Measurements from ENCODE around the gene HNF1B. TPM values are rescaled to one million over a fixed set of nuclear protein-coding genes. Genes with fewer than 3 reads are reported as not detected.

HNF1B gene
- total RNA-seq, 1 donor from 2014 or later = not detected

DNA sequence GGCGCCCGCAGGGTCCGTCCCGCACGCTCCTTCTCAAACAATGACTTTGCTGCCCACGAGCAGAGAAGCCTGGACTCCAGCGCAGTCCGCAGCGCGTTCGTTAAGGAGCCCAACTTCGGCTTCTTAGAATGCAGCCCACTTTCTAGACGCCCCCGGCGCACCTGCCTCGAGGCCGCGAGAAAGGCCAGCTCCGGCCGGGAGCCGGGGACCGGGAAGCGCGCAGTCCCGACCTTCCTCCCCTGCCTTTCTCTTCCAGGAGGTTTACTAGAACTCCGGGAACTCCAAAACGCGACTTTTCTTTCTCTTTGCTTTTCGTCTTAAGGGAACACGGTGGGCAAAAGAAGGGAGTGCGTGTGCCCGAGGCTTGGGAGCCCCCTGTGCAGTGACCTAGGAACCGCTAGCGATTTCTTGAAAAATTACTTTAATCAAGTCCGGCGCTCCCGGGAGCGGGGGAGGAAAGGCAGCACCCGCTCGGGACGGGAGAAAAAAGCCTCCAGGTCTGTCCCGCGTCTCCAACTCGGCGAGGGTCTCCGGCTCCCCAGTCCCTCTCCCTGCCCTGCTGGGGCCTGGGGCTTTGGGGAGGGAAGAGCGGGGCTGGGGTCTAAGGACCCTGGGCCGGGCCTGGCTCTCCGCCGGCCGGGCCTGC lies 2.6 kb downstream of the HNF1B start:
- DNase-seq (no peak), ATAC-seq (ENCODE audit: poor library complexity) (no peak)
- intact Hi-C loops (cut with DNase I) = no loop called here

DNA sequence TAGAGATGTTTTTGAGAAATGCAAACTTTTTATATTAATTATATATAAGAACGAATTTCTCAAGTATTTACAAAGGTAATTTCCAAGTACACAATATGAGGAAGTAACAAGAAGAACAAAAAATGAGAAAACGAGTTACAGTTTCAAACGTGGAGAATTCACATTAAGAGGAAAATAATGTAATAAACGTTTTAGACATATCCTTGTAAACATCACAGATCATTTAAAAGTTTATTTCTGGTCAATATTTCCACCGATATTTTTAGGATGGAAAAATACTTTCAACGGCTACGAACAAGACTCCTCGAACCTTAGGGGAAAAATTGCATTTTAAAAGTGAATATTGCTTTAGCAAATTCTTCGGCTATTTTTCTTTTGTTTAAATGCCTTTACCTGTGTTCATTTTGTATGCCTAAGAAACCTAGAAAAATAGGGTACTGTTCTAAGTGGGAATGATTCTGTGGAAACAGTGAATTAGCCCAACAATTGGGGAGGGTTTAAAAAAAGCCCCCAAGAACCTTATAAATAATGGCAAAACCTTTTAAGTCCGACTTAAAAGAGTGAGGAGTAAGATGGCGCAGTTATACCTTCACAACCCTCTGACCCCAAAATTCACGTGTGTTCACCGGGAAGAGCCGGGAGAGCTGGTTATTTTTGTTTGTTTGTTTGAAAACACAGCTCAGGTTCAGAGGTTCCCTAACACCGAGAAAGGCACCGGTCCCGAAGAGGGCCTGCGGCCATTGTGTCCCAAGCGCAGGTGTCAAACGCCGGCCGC lies 3.3 kb downstream of the HNF1B start:
- intact Hi-C loops (cut with DNase I) = no loop called here
- ATAC-seq (ENCODE audit: poor library complexity) = no peak

DNA sequence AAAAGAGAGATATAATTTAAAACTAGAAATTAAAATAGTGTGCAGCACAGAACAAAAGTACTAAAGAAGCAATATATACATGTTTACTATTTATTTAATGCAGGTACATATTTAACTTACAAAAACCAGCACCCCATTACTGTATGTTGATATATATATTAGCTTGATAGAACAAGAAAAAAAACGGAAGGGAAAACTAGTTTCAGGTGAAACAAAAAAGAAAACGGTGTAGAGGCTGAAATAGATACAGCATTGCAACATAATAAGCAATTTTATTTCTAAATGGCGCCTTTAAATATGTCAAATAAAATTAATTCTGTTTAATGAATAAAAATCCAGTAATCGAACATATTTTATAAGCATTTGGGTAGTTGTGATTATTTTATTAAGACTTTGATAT lies 3.9 kb downstream of the HNF1B start:
- intact Hi-C loops (cut with DNase I) = no loop called here
- no peak for DNase-seq
- ATAC-seq (ENCODE audit: poor library complexity) = no peak

More for the DNA sequence above, 3.3 kb downstream of the HNF1B start:
- DNase-seq = no peak

DNA sequence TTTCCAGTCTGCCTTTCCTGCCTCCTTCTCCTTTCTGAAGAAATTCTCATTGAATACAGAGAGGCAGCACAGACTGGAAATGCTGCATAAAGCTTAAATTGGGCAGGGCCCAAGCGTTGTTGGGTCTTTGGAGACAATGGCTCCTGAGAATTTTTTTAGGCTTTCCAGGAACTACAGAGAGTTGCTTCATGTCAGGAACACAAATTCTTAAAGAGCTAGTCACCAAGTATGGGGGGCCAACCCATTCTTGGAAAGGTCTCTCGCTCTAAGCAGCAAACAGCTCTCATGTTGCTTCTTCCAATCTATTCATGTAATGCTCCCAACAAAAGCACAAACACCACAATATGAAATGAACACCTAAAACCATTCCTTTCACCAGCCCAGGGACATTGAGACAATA lies 6.9 kb downstream of the HNF1B start:
- DNase-seq (no peak), ATAC-seq (ENCODE audit: poor library complexity) (no peak)
- intact Hi-C loops (cut with DNase I) = no loop called here

DNA sequence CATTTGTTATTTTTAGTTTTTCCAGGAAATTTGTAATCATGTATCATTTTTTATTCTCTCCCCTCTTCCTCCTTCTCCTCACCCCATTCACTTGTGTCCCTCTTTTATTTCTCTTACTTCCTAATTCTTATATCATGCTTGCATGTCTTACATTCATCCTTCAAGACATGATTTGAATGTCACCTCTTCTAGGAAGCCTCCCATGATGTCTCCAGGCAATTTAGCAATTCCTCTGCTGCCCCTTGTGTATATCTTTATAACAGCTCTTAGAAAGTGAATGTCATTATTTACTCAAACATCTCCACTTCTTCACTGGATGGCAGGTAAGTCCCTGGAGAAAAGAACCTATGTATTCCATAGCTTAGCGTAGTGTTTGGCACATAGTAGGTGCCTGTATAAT lies 7.8 kb downstream of the HNF1B start:
- ATAC-seq (ENCODE audit: poor library complexity) (no peak), DNase-seq (no peak)
- intact Hi-C loops (cut with DNase I) = no loop called here

DNA sequence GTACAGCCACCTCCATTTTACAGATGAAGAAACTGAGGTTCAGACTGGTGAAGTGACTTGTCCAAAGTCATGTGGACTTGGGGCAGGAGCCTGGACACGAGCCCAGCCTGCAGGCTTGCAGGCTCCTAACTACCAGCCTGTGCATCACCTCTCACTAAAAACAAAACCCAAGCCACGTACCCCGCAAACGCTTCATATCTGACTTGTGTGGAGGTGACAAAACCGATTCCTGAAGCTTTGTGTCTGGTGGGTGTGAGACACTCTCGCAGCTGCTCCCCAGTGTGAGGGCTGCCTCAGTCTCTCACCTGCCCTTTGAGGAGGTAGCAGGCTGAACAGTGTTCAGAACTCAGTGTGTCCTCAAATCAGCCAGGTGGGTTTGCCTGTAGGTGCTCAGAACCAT lies 8.4 kb downstream of the HNF1B start:
- no peak for ATAC-seq (ENCODE audit: poor library complexity)
- intact Hi-C loops (cut with DNase I) = no loop called here
- DNase-seq = no peak

DNA sequence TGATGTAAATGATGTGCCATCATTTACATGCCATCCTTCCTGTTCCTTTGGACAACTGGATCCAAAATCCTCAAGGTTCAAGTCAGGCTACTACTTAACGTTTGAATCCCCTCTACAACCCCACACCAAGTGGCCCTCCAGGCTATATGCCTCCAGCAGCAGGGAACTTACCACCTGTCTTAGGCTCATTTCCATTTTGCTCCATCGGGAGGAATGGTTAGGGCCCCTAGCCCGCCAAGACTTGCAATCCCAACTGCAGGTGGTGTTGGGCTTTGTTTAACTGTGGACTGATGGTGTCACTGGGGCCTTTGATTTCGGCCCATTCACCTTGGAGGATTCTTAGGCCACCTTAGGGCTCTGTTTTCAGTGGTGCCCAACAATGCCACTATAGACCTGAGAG lies 9.7 kb downstream of the HNF1B start:
- ATAC-seq (ENCODE audit: poor library complexity) (no peak), DNase-seq (no peak)
- intact Hi-C loops (cut with DNase I) = no loop called here

DNA sequence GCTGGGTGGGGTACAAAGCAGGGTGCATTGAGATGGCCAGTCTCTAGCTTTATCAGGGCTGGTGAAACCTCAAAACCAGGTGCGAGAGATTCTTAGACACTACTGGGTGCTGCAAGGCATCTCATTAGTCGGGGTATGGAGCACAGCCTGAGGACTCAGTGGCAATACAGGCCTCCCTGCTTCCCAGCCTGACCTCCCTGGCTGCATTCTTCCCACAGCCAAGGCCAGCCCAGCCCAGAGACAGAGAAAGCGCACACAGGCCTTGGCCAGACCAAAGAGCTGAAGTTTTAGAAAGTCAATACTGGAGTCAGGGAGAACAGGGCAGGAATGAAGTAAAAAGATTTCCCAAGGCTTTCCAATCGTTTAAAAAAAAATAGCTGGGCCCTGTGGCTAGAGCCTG lies 12.5 kb downstream of the HNF1B start:
- DNase-seq = no peak
- no peak for ATAC-seq (ENCODE audit: poor library complexity)
- intact Hi-C loops (cut with DNase I) = no loop called here

DNA sequence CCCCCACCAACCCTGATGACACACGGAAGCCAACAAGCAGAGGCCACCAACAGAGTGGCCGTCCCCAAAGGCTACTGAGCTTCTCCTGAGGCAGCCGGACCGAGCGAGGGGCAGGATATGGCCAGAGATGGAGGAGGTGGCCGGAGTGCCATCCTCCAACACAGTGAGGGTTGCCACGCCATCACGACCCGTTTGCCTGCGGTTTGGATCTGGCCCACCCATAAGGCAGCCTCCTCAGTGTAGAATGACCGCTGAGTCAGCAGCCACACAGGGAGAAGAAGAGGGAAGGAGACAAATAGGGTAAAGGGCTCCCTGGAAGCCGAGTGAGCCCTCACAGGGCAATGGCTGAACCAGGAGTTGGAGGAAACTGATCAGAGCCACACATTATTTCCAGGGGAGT lies 13.8 kb downstream of the HNF1B start:
- intact Hi-C loops (cut with DNase I) = no loop called here
- DNase-seq (no peak), ATAC-seq (ENCODE audit: poor library complexity) (no peak)

DNA sequence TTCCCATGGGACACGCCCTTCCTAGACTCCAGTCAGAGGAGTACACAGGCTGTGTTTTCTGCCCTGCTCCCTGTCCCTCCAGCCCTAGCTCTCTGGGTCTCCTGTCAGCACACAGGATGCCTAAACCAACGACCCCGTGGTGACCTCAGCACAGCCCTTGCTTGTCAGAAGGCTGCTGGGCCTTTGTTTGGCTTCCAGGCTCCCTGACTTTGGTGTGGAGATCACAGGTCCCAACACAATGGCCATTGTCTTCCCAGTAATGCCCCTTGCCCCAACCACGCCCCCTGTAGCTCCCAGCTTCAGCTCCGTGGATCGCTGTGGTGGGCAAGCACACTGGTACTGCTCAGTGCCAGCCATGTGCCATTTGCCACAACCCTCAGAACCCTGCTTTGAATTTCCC lies 15.0 kb downstream of the HNF1B start:
- intact Hi-C loops (cut with DNase I) = no loop called here
- no peak for DNase-seq
- ATAC-seq (ENCODE audit: poor library complexity) = no peak

DNA sequence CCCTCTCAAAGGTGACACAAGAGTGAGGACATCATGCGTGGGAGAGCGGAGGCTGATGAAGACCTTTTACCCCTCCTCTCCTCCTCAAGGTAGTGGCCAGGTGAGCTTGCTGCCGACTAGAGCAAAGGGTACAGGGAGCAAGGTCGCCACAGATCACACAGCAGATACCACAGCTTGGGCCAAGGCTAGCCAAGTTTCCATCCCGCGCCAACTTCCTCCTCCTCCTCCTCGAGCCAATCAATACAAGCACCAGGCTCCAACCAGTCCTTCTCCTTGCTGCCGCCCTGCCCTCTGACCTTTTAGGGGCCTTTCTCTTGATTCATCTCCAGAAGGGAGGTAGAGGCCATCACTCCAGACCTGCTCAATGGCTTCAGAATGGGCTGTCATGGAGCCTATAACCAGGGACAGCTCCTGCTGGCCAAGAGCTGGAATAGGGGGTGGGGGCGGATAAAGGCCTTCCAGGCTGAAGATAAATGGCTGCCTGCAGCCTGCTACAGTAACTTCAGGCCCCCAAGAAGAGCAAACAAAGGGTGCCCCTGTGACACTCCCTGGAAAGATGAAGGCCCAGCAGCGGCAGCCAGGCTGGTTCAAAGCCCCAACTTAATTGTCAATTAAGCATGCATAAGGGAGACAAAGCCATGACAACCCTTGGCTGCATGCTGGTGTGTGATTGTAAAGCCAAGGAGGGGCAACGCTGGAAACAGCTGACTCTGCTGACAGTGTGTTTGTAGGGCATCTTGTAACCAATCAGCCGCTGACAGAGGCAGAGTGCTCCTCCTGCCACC lies 17.8 kb downstream of the HNF1B start:
- DNase-seq (no peak), ATAC-seq (ENCODE audit: poor library complexity) (no peak)
- intact Hi-C loops (cut with DNase I) = no loop called here

DNA sequence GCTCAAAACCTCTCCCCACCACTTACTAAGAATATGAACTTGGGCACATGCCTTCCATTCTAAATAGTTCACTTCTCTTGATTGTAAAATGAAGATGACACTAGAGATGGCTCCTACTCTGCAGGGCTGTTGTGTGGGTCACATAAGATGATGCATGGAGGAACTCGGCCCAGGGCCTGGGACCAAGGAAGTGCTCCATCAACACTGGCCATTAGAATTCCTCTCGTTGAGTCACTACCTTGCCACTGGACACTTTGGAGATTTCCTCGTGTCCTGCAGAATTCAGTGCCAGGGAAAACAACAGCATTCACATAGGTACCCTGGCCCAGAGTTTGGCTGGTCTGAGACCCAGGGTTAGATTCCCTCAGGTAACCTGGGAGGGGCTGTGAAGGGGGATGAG lies 18.6 kb downstream of the HNF1B start:
- no peak for DNase-seq
- intact Hi-C loops (cut with DNase I) = no loop called here

DNA sequence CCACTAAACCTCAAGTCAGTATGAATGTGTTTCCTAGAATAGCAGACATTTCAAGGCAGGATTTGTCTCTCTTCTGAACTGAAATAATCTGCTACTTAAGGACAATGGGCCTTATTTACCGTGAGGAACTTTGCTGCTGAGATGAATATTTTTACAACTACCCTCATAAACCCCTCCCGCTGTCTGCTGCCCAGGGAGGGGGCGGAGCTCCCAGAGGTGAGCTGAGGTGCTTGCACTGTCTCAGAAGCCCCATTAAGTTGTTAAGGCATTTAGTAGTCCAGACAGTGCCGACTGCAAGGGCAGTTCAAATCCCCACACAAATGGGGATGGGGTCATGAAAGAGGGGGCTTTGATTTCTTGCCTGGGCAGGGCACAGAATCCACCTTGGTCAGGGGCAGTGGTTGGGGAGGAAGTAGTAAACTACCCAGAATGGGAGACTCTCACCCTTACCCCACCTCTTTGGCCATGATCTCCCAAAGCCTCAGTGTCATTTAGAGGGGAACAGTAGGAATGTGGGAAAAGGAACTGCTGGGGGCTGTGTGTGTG lies 19.2 kb downstream of the HNF1B start:
- DNase-seq (no peak), ATAC-seq (ENCODE audit: poor library complexity) (no peak)
- intact Hi-C loops (cut with DNase I) = no loop called here

More for the DNA sequence above, 18.6 kb downstream of the HNF1B start:
- ATAC-seq (ENCODE audit: poor library complexity) = no peak

DNA sequence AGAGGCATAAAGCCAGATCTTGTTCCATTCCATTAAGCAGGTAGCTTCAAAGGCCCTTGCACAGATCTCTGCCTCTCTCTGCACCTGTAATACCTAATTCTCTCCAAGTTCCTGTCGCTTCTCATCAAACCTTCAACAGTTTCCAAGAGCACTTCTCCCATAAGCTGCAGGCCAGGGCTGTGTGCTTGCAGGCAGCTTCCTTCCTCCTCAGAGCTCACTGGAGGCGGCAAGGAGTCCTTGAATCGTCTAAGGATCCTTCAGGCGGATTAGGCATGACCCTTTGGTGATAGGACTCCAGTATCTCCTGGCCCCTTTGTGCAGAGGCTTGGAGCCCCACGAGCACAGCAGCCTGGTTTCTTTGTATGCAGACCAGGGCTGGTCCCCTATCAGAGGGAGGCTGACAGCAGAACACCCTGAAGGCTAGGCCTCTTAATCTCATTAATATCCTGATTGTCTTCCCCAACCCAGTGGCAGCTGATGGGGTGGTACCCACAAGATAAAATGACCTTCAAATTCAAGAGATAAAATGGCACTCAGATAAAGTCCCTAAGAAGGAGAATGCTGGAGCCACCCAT lies 19.8 kb downstream of the HNF1B start:
- intact Hi-C loops (cut with DNase I) = no loop called here
- DNase-seq = no peak
- no peak for ATAC-seq (ENCODE audit: poor library complexity)

DNA sequence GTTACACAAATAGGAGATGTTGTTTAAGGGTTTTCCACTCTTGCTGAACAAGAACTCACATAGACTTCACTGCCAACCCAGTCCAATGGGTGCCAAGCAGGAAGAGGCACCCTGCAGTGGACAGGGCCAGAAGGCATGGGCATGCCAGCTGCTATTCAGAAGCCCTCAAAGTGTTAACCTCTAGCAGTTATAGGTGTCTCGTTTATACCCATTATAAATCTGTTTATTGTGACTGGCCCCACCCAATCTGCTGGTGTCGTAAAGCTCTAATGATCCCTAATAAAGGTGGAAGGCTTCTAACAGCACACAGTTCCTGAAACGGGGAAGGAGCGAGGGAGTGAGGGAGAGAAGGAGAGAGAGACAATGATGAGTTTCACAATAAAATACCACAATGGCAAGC lies 23.9 kb downstream of the HNF1B start:
- intact Hi-C loops (cut with DNase I) = no loop called here
- DNase-seq (no peak), ATAC-seq (ENCODE audit: poor library complexity) (no peak)

DNA sequence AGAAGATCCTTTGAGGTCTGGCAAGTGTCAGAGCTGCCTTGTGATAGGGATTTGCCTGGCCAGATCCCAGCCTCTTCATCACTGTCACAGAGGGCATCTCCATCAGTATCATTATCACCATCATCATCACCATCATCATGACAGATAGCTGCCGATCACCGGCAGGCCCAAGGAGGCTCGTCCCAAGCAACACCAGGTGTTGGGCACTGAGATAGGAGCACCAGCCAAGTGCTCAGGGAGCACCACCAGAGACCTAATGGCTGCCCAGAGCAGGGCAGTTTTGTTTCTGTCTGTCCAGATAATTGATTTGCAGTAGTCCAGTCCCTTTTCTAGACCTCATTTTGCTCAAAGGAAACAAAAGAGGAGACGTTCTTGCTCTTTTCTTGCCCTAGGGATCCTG lies 25.0 kb downstream of the HNF1B start:
- ATAC-seq (ENCODE audit: poor library complexity) = no peak
- intact Hi-C loops (cut with DNase I) = no loop called here

DNA sequence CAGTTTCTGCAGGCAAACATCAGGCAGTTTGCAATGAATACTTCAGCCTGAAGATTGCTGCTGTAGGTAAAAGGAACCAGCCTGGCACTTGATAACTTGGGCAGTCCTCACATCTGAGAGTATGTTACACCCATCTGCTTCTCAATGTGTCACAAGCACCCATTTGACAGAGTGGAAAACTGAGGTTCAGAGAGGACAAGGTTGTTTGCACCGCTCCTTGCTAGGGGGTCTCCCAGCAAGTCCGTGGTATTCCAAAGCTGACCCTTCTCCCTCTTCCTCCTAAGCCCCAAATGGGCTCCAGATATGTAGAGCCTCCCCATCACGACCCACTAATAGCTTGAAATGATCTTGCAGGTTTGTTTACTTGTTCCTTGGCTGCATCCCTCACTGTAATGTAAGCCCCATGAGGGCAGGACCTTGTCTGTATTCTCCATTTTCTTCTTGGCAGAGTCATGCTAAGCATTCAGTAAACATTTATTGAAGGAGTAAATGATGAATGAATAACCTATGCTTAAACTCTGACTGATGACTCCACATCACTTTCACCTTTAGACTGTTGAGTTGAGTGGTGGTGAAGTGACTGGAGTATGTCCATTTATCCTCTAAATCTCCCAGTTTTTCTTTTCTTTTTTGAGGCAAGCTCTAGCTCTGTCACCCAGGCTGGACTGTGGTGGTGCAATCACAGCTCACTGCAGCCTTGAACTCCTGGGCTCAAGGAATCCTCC lies 26.4 kb downstream of the HNF1B start:
- no peak for ATAC-seq (ENCODE audit: poor library complexity)
- DNase-seq = no peak
- intact Hi-C loops (cut with DNase I) = no loop called here

More for the DNA sequence above, 25.0 kb downstream of the HNF1B start:
- DNase-seq = no peak

DNA sequence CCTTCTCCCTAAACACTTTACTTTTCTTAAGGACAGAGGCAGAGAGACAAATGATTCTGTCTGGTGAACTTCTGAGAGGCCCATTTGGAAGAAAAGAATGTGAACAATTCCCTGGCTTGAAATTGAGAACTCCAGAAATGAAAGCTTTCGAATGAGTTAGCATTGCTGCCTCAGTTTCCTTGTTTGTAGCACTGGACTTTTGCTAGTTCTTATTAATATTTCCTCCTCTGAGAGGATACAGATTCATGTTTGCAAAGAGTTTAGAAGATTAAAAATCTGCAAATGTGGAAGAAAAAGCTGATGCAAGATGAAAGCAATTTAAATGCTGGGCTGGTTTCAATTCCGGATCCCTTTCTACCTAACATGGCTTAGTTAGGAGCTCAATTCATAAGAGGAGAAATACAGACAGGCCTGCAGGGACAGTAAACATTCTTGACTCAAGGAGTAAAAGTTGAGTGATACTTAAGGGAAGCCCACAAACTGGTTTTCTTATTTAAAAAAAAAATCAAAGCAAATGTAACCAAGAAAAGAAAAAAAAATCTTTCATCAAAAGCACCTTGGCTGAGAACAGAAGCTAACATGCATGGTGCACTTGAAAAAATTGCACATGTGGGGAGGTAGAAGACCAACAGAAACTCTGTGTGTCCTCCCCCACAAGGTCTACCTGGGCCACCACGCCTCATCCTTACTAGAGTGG lies 27.1 kb downstream of the HNF1B start:
- intact Hi-C loops (cut with DNase I) = no loop called here
- ATAC-seq (ENCODE audit: poor library complexity) (no peak), DNase-seq (no peak)
